GM23338 (cell line): ENCODE results near the gene BEX1.

Experiments used
- JUNB ChIP-seq: IDR thresholded peaks from one replicate; pipeline ENCODE4 v1.6.1; 2016; ENCODE audit warnings: antibody characterized with exemption; ENCODE audit not compliant: unreplicated experiment
- POLR2AphosphoS5 ChIP-seq: IDR thresholded peaks from 2 replicates; pipeline ENCODE4 v1.6.1; 2016; ENCODE audit warnings: antibody characterized with exemption, low read depth
- TF ChIP-seq, protein P1 (sequence below), 2 experiments: fragments of 200-600 bp in 1 of 2; sonication (generic) in 1 of 2; conservative IDR thresholded peaks; 2 replicates each; pipeline versions ENCODE4 v1.5.1 to v1.6.1; 2016 to 2017; ENCODE audit warnings: antibody characterized with exemption in 2 of 2, low read depth in 2 of 2, mild to moderate bottlenecking in 2 of 2, moderate library complexity in 1 of 2

DNA sequence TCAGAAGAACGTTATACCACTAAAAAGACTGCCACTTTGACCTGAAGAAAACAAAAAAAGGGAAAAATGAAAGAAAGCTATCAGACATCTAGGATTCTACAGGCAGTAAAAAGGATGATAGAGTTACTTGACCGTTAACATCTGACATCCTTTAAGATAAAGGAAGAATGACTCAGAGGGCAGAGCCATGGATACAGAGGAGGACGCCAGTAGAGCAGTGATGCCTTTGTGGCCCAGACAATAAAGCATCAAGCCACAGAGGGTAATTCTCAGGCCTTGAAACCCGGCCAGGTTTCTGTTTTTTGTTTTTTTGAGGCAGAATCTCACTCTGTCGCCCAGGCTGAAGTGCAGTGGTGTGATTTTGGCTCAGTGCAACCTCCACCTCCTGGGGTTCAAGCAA, 9.5 kb upstream of the BEX1 start:
- no peak for TF ChIP-seq POLR2AphosphoS5
- TF ChIP-seq, protein P1, sequence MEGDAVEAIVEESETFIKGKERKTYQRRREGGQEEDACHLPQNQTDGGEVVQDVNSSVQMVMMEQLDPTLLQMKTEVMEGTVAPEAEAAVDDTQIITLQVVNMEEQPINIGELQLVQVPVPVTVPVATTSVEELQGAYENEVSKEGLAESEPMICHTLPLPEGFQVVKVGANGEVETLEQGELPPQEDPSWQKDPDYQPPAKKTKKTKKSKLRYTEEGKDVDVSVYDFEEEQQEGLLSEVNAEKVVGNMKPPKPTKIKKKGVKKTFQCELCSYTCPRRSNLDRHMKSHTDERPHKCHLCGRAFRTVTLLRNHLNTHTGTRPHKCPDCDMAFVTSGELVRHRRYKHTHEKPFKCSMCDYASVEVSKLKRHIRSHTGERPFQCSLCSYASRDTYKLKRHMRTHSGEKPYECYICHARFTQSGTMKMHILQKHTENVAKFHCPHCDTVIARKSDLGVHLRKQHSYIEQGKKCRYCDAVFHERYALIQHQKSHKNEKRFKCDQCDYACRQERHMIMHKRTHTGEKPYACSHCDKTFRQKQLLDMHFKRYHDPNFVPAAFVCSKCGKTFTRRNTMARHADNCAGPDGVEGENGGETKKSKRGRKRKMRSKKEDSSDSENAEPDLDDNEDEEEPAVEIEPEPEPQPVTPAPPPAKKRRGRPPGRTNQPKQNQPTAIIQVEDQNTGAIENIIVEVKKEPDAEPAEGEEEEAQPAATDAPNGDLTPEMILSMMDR (conservative IDR thresholded peaks at IDR 0.05; ENCODE audit: low read depth in 2 of 2): no peak
- no peak for TF ChIP-seq JUNB
